Colonic mucosa (tissue), 4 donors: ENCODE measurements around the gene WNK1. TPM values are rescaled to one million over a fixed set of nuclear protein-coding genes. Genes with fewer than 3 reads are reported as not detected.

Experiments
- DNase-seq: peaks from one replicate; pipeline ENCODE4 v3.0.0-alpha.2; 2020
- H3K27ac ChIP-seq: fragments of 200-600 bp; one replicate; pipeline ENCODE4 v1.8.0; 2021
- H3K27me3 ChIP-seq: fragments of 200-600 bp; one replicate; pipeline ENCODE4 v1.8.0; 2021
- H3K36me3 ChIP-seq: fragments of 200-600 bp; one replicate; pipeline ENCODE4 v1.8.0; 2021
- H3K4me1 ChIP-seq: fragments of 200-600 bp; one replicate; pipeline ENCODE4 v1.8.0; 2021; ENCODE audit warnings: mild to moderate bottlenecking
- H3K4me3 ChIP-seq: fragments of 200-600 bp; one replicate; pipeline ENCODE4 v1.8.0; 2021
- H3K9ac ChIP-seq, 2 donors: one replicate each; pipeline ENCODE4 v1.7.0; 2013; ENCODE audit warnings: control low read depth in 2 of 2, low read depth in 2 of 2, low read length in 2 of 2
- H3K9me3 ChIP-seq: fragments of 200-600 bp; one replicate; pipeline ENCODE4 v1.8.0; 2021
- CTCF ChIP-seq: fragments of 200-600 bp; IDR thresholded peaks from one replicate; pipeline ENCODE4 v1.8.0; 2022; ENCODE audit warnings: antibody characterized with exemption, mild to moderate bottlenecking
- intact Hi-C: fragments of 100-400 bp; cut with DNase I; formaldehyde crosslinking; loops from one replicate; pipeline ENCODE4 v1.14.1; 2022
- total RNA-seq, 2 donors: library from RNA; stranded (reverse); fragmentation: NEBNext Ultra II Directional in 1 of 2; extraction: Animal tissue kit (Norgen Biotek cat#: 25700) in 1 of 2; gene quantifications; one replicate each; pipeline ENCODE4 v1.2.1, GENCODE V29; 2021
- donor health status: healthy.
- donor health status: DM: no; HTN: no; CAD: no.
- donor health status: DM: no; HTN: no; CAD: no.

WNK1 gene
- total RNA-seq, 2 donors from 2014 or later = 81.8 to 85.8 TPM

GRCh38 chr12:817941-818600 lies 65.7 kb downstream of the WNK1 start:
- intact Hi-C loops = loop anchor here (10.0 kb wide), 2 partner anchors 63 to 137 kb away; partner anchors contain the start of gene WNK1
- H3K27ac ChIP-seq = no peak overlapping the region
- no peak for TF ChIP-seq CTCF

GRCh38 chr12:818733-819132 lies 66.4 kb downstream of the WNK1 start:
- no peaks in the 10 kb centered on the region for H3K4me1 ChIP-seq
- no peak for DNase-seq
- H3K9ac ChIP-seq = no peak overlapping the region
- no peaks in the 10 kb centered on the region for H3K9me3 ChIP-seq
- TF ChIP-seq CTCF = no peak
- H3K4me3 ChIP-seq = no peak overlapping the region
- H3K36me3 ChIP-seq = no peaks in the 10 kb centered on the region
- no peaks in the 10 kb centered on the region for H3K27me3 ChIP-seq
- H3K27ac ChIP-seq = no peak overlapping the region
- intact Hi-C loops = loop anchor here (10.0 kb wide), 2 partner anchors 64 to 136 kb away; partner anchors contain the start of gene WNK1

More at GRCh38 chr12:817941-818600, 65.7 kb downstream of the WNK1 start:
- Histone ChIP-seq H3K27me3 (no peaks in the 10 kb centered on the region), H3K9ac (no peak overlapping the region), H3K4me3 (no peak overlapping the region), H3K9me3 (no peaks in the 10 kb centered on the region), H3K4me1 (no peaks in the 10 kb centered on the region), H3K36me3 (no peaks in the 10 kb centered on the region)
- no peak for DNase-seq

DNA sequence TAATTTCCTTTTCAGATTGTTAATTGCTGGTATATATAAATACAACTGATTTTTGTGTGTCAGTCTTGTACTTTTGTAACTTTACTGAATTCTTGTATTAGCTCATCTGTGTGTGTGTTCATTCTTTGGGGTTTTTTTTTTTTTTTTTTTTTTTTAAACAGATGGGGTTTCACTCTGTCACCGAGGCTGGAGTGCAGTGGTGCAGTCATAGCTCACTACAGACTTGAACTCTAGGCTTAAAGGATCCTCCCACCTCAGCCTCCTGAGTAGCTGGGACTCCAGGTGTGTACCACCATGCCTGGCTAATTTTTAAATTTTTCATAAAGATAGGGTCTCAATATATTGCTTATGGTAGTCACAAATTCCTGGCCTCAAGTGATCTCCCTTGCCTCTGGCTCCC lies 68.0 kb downstream of the WNK1 start:
- Histone ChIP-seq H3K4me1 (no peaks in the 10 kb centered on the region), H3K27ac (no peak overlapping the region), H3K4me3 (no peak overlapping the region), H3K9me3 (no peaks in the 10 kb centered on the region), H3K9ac (no peak overlapping the region), H3K36me3 (no peaks in the 10 kb centered on the region), H3K27me3 (no peaks in the 10 kb centered on the region)
- TF ChIP-seq CTCF = no peak
- no peak for DNase-seq
- intact Hi-C loops = loop anchor here (10.0 kb wide), 1 partner anchor 274 kb away; no protein-coding TSS in a partner anchor

GRCh38 chr12:823028-823698 lies 70.8 kb downstream of the WNK1 start:
- intact Hi-C loops = loop anchor here (10.0 kb wide), 1 partner anchor 272 kb away; no protein-coding TSS in a partner anchor
- Histone ChIP-seq H3K9me3 (no peaks in the 10 kb centered on the region), H3K9ac (no peak overlapping the region), H3K27me3 (no peaks in the 10 kb centered on the region), H3K4me1 (no peaks in the 10 kb centered on the region), H3K4me3 (no peak overlapping the region), H3K27ac (no peak overlapping the region), H3K36me3 (no peaks in the 10 kb centered on the region)
- no peak for DNase-seq
- TF ChIP-seq CTCF = no peak

- Histone ChIP-seq H3K4me3 (no peak overlapping the region), H3K27ac (no peak overlapping the region), H3K36me3 (no peaks in the 10 kb centered on the region), H3K9me3 (no peaks in the 10 kb centered on the region), H3K9ac (no peak overlapping the region), H3K27me3 (no peaks in the 10 kb centered on the region), H3K4me1 (no peaks in the 10 kb centered on the region)
- intact Hi-C loops = loop anchor here (10.0 kb wide), 1 partner anchor 268 kb away; no protein-coding TSS in a partner anchor
- DNase-seq = no peak
- no peak for TF ChIP-seq CTCF
These were observed 74.0 kb downstream of the WNK1 start for GRCh38 chr12:826331-826730.
